Stimulated activated CD4-positive, alpha-beta T cell treated with anti-CD3 and anti-CD28 coated beads, Interleukin-1b, Interleukin-23, amount 100 ng/mL, for 48 hours (primary cell): ENCODE measurements around the gene THRB.
"Not testable (repeated sequence)": the region's sequence is repeated elsewhere in the genome, so short reads cannot be mapped to it uniquely, and the experiment has no call there.

Experiments used
- DNase-seq: peaks from one replicate; pipeline ENCODE4 v3.0.0-alpha.2; 2020

Gene THRB

DNA sequence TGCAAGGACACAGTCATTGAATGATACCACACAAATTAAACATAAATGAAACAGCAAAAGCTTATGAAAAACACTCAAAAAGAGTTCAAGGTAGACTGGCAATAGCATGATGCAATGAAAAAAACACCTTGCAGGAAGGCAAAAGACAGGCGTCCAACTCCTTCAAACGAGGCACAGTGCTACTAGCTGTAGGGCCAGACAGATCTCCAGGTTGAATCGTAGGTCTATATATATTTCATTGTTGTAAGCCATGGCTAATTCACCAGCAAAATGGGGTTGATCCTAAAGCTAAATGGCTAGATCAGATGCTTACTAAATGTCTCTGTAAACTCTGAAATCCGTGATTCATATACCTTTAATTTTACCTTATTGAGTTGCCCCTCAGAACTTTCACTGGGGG is 94.2 kb downstream of the THRB start:
- no peak for DNase-seq

DNA sequence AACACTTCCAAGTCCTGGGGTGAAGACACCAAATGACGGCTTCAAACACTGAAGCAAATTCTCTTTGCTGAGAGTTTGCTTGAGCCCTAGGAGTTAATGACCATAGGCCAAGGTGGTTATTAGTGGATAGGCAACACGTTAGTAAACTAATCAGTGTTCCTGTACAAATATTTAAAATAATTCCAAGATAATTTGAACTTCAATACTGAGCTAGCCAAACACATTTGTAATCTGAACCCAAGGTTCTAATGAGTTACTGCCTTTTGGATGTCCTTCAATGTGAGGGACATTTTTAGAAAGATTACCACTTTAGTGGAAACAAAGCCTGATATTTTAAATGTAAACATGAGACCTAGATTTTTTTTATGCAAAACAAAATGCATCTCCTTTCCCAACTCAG is 94.6 kb downstream of the THRB start:
- DNase-seq: no peak

DNA sequence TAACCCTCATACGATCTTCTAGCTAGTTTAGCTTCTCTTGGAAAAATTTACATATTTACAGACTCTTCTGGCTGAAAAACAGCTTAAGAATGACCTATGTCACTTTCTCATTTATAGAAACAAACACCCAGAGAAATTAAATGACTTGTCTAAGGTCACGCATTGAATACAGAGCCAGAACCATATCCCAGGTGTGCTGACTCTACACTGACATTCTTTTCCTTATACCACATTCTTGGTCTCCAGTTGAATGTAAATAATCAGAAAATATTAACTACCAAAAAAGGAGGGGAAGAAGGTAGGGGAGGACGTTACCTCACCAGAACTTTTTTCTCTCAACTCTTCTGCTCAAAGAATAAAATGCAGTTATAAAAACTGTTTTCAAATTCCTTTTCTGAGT is 95.0 kb downstream of the THRB start:
- no peak for DNase-seq

GRCh38 chr3:24398712-24399111 is 95.9 kb downstream of the THRB start:
- not testable (repeated sequence) for DNase-seq

DNA sequence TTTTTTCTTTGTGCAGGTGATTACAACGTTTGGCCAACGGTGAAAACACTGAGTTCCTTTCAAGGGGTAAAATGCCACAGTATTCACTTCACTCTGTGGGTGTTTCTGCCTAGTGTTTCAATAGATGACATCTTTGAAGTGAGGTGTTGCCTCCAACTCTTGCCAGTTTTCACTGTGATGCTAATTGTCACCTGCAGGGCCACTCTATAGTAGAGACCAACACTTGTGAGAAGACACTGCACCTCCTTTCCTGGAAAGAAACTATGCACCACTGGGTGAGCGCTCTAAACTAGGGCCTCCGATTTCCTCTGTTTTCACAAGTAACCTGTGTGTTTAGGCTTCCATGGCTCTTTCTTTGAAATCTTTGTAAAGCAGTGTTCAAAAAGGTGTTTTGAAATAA is 98.3 kb downstream of the THRB start:
- no peak for DNase-seq

DNA sequence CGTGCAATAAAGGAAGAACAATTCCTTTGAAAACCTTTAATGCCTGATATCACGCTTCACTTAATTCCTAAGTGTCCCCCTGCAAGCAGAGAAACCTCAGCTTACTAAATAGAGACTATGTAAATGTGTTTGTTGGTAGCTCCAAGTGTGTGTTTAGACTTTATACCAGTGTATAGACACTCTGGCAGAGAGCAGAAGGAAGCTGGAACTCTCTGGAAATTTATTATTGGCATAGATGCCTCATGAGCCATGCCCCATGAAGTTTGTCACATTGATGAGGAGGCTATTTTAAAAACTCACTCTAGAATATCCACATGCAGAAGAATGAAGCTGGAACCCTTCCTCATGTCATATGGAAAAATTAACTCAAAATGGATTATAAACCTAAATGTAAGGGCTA is 99.9 kb downstream of the THRB start:
- no peak for DNase-seq

DNA sequence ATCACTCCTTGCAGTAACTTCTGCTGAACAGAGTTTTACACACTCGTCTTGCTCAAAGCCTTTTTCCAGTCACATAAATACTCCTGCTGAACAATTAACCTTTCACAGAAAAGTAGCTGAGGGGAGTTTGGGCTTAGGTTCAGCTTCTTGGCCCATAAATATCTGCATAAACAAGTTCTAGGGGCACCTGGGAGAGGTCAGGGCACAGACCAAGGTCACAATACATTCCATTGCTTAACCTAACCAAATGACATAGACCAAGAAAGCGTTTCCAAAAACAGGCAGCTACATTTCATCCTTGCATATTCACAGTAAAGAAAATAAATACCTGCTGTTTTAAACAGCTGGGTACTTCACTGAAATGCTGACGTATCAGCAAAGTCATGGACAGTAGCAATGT is 101.3 kb downstream of the THRB start:
- DNase-seq: no peak

DNA sequence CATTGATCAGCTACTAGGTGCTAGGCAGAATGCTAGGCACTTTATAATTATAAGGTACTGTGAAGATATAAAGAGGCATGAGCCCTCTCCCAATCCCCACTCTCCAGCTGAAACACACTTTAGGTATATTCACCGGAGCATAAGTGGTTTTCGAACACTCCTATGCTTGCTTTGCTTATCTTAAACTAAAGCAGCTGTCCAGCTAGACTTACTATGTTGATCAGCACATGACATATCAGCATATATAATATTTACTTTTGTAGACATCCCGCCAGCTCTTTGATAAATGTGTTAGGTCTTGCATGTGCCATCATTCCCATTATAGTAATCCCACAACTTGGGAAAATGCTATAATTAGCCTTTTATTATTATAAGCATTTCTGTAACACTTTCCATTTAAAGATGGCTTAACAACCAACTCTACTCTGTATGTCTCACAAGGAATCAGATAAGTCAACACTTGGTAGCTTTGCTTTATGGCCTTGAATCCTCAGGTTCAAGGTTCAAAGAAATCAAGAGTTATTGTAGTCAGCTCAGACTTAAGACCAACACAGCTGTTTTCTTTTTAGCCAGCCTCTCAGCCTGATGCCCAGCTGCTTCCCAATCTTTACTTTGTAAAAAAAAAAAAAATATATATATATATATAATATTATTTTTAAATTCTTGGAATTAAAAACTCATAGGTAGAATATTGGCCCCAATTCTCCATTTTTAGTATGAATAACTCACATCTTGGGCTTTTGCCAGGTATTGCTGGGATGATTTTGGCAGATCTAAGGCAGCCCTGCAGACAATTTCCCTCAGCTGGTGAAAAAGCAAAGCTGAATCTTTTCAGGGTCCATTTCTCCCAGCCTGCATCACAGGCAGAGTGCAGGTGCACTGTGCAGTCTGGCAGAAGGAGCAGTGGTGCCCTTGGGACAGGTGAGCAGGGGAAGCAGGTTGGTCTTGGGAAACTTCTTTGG is 104.2 kb downstream of the THRB start:
- DNase-seq: no peak

DNA sequence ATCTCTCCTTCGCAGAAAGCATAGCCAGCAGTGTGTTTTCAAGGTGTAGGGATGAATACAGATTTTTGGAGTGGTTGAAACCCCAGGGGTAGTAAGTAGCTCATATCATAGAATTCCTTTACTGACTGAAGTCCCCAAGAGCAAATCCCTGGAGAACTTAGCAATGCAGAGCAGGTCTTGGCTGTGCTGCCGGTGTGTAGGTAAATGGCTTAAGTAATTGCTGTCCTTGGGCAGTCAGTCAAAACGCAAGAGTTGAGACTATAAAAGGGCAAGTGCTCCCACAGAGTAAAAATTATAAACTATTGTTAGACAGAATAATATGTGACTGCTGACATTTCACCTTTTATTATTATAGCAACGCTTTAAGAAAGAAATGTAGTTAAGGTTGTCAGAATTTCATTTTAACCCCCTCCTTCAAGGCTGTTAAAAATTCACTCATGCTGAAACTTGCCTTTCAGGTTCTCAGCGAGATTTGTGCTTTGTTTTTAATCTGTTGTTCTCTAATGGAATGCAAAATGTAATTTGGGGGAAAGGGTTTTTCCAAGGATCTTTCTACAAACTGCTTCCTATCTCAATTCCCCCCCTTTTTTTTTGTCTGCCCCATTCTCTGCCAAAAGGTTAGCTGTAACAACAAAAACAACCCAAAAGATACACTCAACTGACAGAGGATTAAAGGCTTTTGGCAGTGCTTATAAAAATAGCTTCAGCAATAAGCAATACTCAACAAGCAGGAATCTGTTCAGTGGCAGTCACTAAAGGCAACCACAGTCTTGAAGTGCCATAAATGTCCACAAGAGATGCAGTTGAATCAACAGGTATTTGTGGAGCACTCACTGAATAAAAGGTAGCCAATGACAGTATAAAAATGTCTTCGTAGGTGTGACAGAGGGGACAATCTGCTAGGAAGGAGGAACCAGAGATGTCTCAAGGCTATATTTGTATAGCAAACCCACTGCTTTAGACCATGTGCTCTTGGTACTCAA is 105.3 kb downstream of the THRB start:
- no peak for DNase-seq

- no peak for DNase-seq
Measured at GRCh38 chr3:24388611-24389010, 106.0 kb downstream of the THRB start.

- no peak for DNase-seq
Measured at GRCh38 chr3:24388159-24388558, 106.5 kb downstream of the THRB start.

GRCh38 chr3:24387493-24387892 is 107.2 kb downstream of the THRB start:
- no peak for DNase-seq

DNA sequence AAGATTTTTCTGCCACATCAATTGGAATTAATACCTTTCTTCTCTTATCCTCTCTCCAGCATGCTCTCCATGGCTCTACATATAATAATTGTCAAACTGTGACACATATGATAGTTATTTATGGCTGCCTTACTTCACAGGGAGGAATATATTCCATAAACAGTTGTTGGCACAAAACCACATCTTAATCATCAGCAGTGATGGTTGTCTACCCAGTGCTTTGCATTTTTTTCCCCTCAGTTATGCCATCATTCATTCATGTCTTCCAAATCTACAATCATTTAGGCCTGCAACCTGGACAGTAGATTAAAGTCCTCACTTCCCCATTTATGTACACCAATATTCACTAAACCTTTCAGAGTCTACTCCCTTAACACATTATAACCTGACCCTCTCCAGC is 107.7 kb downstream of the THRB start:
- no peak for DNase-seq

DNA sequence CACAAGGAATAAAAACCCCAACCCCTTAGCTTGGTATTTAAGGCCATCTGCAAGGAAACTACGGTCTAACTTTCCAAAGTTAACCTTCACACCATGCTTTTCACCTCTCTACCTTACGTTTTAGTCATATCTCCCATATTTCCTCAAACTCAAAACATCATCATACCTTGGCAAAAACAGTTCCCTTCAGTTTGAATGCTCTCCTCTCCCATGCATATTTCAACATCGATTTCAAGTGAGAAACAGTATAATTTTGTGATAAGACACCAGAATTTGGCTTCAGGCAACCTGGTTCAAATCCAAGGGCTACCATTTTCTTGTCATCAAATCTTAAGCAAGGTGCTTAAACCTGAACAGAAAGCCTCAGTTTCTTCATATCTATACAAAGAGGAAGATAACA is 108.2 kb downstream of the THRB start:
- DNase-seq: no peak

DNA sequence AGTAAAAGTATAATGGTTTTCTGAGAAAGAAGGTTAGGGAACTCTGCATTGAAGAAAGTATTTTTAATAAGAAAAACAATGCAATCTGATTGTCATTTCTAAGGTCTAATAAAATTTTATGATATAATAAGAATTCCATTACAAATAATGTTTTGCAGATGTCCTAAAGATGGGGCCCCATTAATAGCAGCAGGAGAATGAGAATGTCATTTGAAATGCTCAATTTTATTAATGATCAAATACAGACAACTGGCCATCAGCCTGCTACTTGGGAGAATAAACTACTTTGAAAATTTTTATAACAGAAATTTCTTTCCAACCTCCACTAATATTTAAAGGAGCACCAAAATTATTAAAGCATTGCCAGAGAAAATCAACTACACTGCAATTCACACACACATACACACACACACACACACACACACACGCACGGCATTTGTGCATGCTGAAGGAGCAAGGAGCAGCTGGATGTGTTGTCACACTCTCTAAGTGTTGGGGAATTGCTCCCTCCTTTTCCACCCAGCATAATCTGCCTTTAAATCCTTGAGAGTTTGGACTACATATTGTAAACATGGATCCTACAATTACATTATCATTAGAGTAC is 109.5 kb downstream of the THRB start:
- DNase-seq: no peak

GRCh38 chr3:24382647-24383046 is 112.0 kb downstream of the THRB start:
- DNase-seq: no peak

DNA sequence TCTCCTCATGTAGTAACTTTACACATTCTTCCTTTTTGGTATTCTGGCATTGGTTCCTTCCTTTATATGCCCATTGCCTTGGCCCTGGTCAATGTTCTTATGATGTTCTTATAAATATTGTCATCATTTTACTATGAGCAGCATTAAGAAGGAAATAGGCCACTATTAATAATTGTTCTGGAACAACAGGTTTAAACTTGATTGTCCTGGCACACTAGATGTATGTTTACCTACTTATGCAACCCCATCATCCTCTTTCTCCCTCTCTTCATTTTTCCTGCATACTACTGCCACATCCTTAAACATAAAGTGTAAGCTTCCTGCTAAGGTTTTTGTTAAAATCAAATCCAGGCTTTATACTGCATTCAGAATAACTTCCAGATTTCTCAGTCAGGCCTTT is 114.7 kb downstream of the THRB start:
- DNase-seq: no peak

- no peak for DNase-seq
Measured at GRCh38 chr3:24378313-24378712, 116.3 kb downstream of the THRB start.

GRCh38 chr3:24377218-24377993 is 117.2 kb downstream of the THRB start:
- no peak for DNase-seq

- no peak for DNase-seq
Measured at GRCh38 chr3:24375947-24376384, 118.7 kb downstream of the THRB start.

- no peak for DNase-seq
Measured at GRCh38 chr3:24374801-24375200, 119.8 kb downstream of the THRB start.

DNA sequence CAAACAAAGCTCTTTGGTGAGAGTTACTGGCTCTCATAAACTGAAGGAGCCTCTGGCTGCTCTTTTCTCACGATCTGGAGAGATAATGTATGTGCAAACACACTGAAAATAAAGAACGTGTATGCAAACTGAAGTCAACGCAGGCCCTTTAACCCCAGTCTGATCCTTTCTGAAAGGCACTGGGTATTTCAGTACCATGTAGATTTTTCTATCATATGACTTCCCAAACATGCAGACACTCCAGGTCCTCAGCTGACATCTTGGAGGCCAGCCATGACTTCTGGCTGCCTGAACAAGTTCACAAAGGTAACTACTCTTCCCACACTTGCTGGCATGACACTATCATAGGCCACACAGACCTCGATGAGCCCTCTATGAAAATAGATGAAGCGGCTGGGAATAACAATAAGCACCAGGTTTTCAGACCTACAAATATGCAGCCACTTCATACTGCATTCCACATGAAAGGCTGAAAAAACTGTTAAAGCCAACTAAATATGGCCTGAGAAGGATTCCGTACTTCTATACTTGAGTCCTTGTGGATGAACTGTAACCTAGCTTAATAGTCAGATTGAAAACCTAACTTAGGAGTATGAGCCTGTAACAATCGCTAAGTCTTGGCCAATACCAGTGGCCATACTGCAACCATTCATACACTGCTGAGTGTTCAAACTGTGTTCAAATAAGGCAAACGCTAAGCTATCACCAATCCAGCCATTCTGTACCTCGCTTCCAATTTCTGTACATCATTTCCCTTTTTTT is 121.3 kb downstream of the THRB start:
- DNase-seq: no peak
